Measurements from ENCODE around the gene ACVR2B. TPM values are rescaled to one million over a fixed set of nuclear protein-coding genes. Genes with fewer than 3 reads are reported as not detected.

Gene ACVR2B
- total RNA-seq, 1 experiment from 2014 or later = 1.8 TPM

- peak overlapping the region; percentile 30; the same call in 1 of the 2 replicates for H3K4me3 ChIP-seq (ENCODE audit: low read length)
- no peaks in the 10 kb centered on the region for H3K9me2 ChIP-seq (replicated peaks; ENCODE audit: low read length)
- BruUV-seq (replicated peaks) = no TSS peak
- no peaks in the 10 kb centered on the region for H3K27me3 ChIP-seq (ENCODE audit: low read length)
- H3K9ac ChIP-seq (ENCODE audit: low read length) = no peak overlapping the region
- H3K27ac ChIP-seq (ENCODE audit: low read length) = no peak overlapping the region
- CTCF ChIA-PET = no interaction called here
- DNase-seq = peak; percentile 66
- no peaks in the 10 kb centered on the region for H3K9me3 ChIP-seq (ENCODE audit: low read length)
- H3K79me2 ChIP-seq (ENCODE audit: low read length) = peaks cover 30% of the 10 kb centered on the region
- peaks cover 23% of the 10 kb centered on the region; the same call in 1 of the 2 replicates for H3K4me1 ChIP-seq (ENCODE audit: insufficient read depth, low read length)
- TF ChIP-seq EZH2 (IDR thresholded peaks at IDR 0.05; ENCODE audit: low read length, unreplicated experiment) (no peak), EZH2phosphoT487 (IDR thresholded peaks at IDR 0.05; ENCODE audit: borderline replicate concordance, low read length) (no peak), CTCF (conservative IDR thresholded peaks at IDR 0.05; ENCODE audit: low read depth, low read length) (no peak)
- H3K36me3 ChIP-seq (ENCODE audit: low read depth, low read length) = no peaks in the 10 kb centered on the region
- POLR2A ChIA-PET (ENCODE audit: unreplicated experiment) = no interaction called here
- H2AFZ ChIP-seq (ENCODE audit: low read length) = peak overlapping the region; percentile 27; the same call in 1 of the 2 replicates
- H4K20me1 ChIP-seq (ENCODE audit: low read length) = no peaks in the 10 kb centered on the region
- H3F3A ChIP-seq (ENCODE audit: low read length, unreplicated experiment) = no peaks in the 10 kb centered on the region
- peak; percentile 56 for ATAC-seq
- intact Hi-C loops (cut with micrococcal nuclease) = loop anchor here (10.0 kb wide), 2 partner anchors 324 to 454 kb away; partner anchors contain the start of genes ACAA1 and MYD88
- H3K4me2 ChIP-seq (ENCODE audit: low read length) = peak overlapping the region; percentile 56
Measured at GRCh38 chr3:38458796-38459498, 5.3 kb downstream of the ACVR2B start.

- H3K9ac ChIP-seq (ENCODE audit: low read length) = no peak overlapping the region
- POLR2A ChIA-PET (ENCODE audit: unreplicated experiment) = no interaction called here
Measured at GRCh38 chr3:38459499-38460048, 5.9 kb downstream of the ACVR2B start.

More at GRCh38 chr3:38459499-38460048, 5.9 kb downstream of the ACVR2B start:
- ATAC-seq (no peak), DNase-seq (no peak)
- BruUV-seq (replicated peaks) = no TSS peak
- Histone ChIP-seq H2AFZ (ENCODE audit: low read length) (0 out of 2 replicates have a peak overlapping the region, but pooled peaks have one; percentile 27), H3K9me2 (replicated peaks; ENCODE audit: low read length) (no peaks in the 10 kb centered on the region), H3K9me3 (ENCODE audit: low read length) (no peaks in the 10 kb centered on the region), H3K4me3 (ENCODE audit: low read length) (peak overlapping the region; percentile 30; the same call in 1 of the 2 replicates), H3K4me1 (ENCODE audit: insufficient read depth, low read length) (peaks cover 23% of the 10 kb centered on the region; the same call in 1 of the 2 replicates), H3K79me2 (ENCODE audit: low read length) (peaks cover 30% of the 10 kb centered on the region), H3K36me3 (ENCODE audit: low read depth, low read length) (no peaks in the 10 kb centered on the region), H3K27ac (ENCODE audit: low read length) (no peak overlapping the region), H4K20me1 (ENCODE audit: low read length) (no peaks in the 10 kb centered on the region), H3F3A (ENCODE audit: low read length, unreplicated experiment) (no peaks in the 10 kb centered on the region), H3K27me3 (ENCODE audit: low read length) (no peaks in the 10 kb centered on the region), H3K4me2 (ENCODE audit: low read length) (peak overlapping the region; percentile 56)
- CTCF ChIA-PET = no interaction called here
- intact Hi-C loops (cut with micrococcal nuclease) = loop anchor here (2.0 to 10.0 kb wide), 3 partner anchors 77 to 455 kb away; partner anchors contain the start of genes ACAA1 and MYD88
- no peak for TF ChIP-seq EZH2 (IDR thresholded peaks at IDR 0.05; ENCODE audit: low read length, unreplicated experiment)
- no peak for TF ChIP-seq EZH2phosphoT487 (IDR thresholded peaks at IDR 0.05; ENCODE audit: borderline replicate concordance, low read length)
- no peak for TF ChIP-seq CTCF (conservative IDR thresholded peaks at IDR 0.05; ENCODE audit: low read depth, low read length)

Data from PC-3 (cell line).